H1 (cell line): ENCODE data around the gene STIM1. TPM values are rescaled to one million over a fixed set of nuclear protein-coding genes. Genes with fewer than 3 reads are reported as not detected.

Experiments used
- CTCF ChIA-PET: fragments of 300-600 bp; sonication (Branson Sonifier 250); formaldehyde crosslinking; loops from one replicate; lab custom pipeline; 2021; ENCODE audit not compliant: partially characterized antibody; lab: Charles Lee
- POLR2A ChIA-PET: fragments of 300-600 bp; sonication (Branson Sonifier 250); formaldehyde crosslinking; loops from one replicate; lab custom pipeline; 2021; ENCODE audit warnings: inconsistent platforms; ENCODE audit not compliant: partially characterized antibody; lab: Charles Lee
- DNase-seq, 2 experiments: peaks; one replicate each; pipeline versions ENCODE4 v3.0.0 to v3.0.0-alpha.2; 2010 to 2022; ENCODE audit warnings: low spot score in 2 of 2, low read depth in 1 of 2, mixed read lengths in 1 of 2
- FAIRE-seq: peaks from 2 replicates; lab custom pipeline; 2011; peaks lifted over from hg19 to GRCh38; lab: Jason Lieb, UNC
- H2AFZ ChIP-seq: 2 replicates; pipeline ENCODE4 v1.8.1; 2012; ENCODE audit warnings: low read length, inconsistent platforms
- H2AK5ac ChIP-seq: 2 replicates; pipeline ENCODE4 v1.6.1; 2013; ENCODE audit warnings: low read depth, low read length
- H2BK120ac ChIP-seq: replicated peaks from 2 replicates; pipeline ENCODE3; 2013; ENCODE audit warnings: low read depth, low read length, inconsistent platforms
- H2BK12ac ChIP-seq: 2 replicates; pipeline ENCODE4 v1.6.1; 2013; ENCODE audit warnings: low read depth, low read length
- H2BK15ac ChIP-seq: 2 replicates; pipeline ENCODE4 v1.6.1; 2013; ENCODE audit warnings: low read length
- H2BK20ac ChIP-seq: 2 replicates; pipeline ENCODE4 v1.6.1; 2013; ENCODE audit warnings: low read length
- H2BK5ac ChIP-seq: 2 replicates; pipeline ENCODE4 v1.6.1; 2013; ENCODE audit warnings: low read depth, low read length
- H3K14ac ChIP-seq: 2 replicates; pipeline ENCODE4 v1.6.1; 2013; ENCODE audit warnings: inconsistent platforms; ENCODE audit not compliant: insufficient read length
- H3K18ac ChIP-seq: 2 replicates; pipeline ENCODE4 v1.6.1; 2013; ENCODE audit warnings: low read length; ENCODE audit errors: extremely low read depth
- H3K23ac ChIP-seq: 2 replicates; pipeline ENCODE4 v1.6.1; 2013; ENCODE audit warnings: inconsistent platforms; ENCODE audit not compliant: insufficient read length
- H3K23me2 ChIP-seq: 2 replicates; pipeline ENCODE4 v1.6.1; 2013; ENCODE audit warnings: low read depth, low read length
- H3K27ac ChIP-seq: 2 replicates; pipeline ENCODE4 v1.6.1; 2011; ENCODE audit warnings: low read depth, low read length, inconsistent platforms
- H3K27me3 ChIP-seq, 4 experiments: replicated peaks in 1 of 4; 1 replicate in 1 of 4; 2 replicates in 3 of 4; pipeline versions ENCODE4 v1.6.1 to v1.8.1; 2011 to 2013; ENCODE audit warnings: low read length in 3 of 4, mild to moderate bottlenecking in 3 of 4, inconsistent platforms in 2 of 4, mixed read lengths in 2 of 4, moderate library complexity in 1 of 4; ENCODE audit not compliant: control insufficient read depth in 3 of 4, insufficient read depth in 3 of 4; ENCODE audit errors: extremely low read depth in 1 of 4
- H3K36me3 ChIP-seq, 4 experiments: 2 replicates each; pipeline versions ENCODE4 v1.6.1 to v1.8.1; 2011 to 2013; ENCODE audit warnings: mild to moderate bottlenecking in 4 of 4, low read length in 3 of 4, moderate library complexity in 2 of 4, control low read depth in 1 of 4, inconsistent platforms in 1 of 4; ENCODE audit not compliant: insufficient read depth in 4 of 4, control insufficient read depth in 2 of 4
- H3K4ac ChIP-seq: replicated peaks from 2 replicates; pipeline ENCODE3; 2013; ENCODE audit warnings: low read length, low read depth, mixed read lengths, inconsistent platforms; ENCODE audit not compliant: insufficient read length
- H3K4me1 ChIP-seq, 4 experiments: replicated peaks in 1 of 4; 1 replicate in 1 of 4; 2 replicates in 3 of 4; pipeline versions ENCODE4 v1.6.1 to v1.8.1; 2011 to 2013; ENCODE audit warnings: low read length in 3 of 4, inconsistent platforms in 2 of 4, mixed read lengths in 1 of 4; ENCODE audit not compliant: insufficient read depth in 4 of 4, control insufficient read depth in 3 of 4
- H3K4me2 ChIP-seq, 2 experiments: 2 replicates each; pipeline versions ENCODE4 v1.6.1 to v1.8.1; 2011 to 2013; ENCODE audit warnings: low read depth in 2 of 2, low read length in 2 of 2, control low read depth in 1 of 2, inconsistent platforms in 1 of 2, mild to moderate bottlenecking in 1 of 2; ENCODE audit not compliant: insufficient read depth in 1 of 2
- H3K4me3 ChIP-seq, 4 experiments: fragments of 200-600, 300-600 bp in 1 of 4; sonication (generic), shearing (Covaris generic), sonication (Bioruptor Twin) in 1 of 4; 2 replicates each; pipeline versions ENCODE4 v1.5.1 to v1.8.1; 2011 to 2016; ENCODE audit warnings: low read length in 4 of 4, low read depth in 3 of 4, control low read depth in 2 of 4, inconsistent platforms in 2 of 4, mild to moderate bottlenecking in 2 of 4, mixed read lengths in 1 of 4, moderate library complexity in 1 of 4; ENCODE audit not compliant: insufficient read depth in 2 of 4; ENCODE audit errors: extremely low read depth in 1 of 4
- H3K56ac ChIP-seq: replicated peaks from 2 replicates; pipeline ENCODE3; 2013; ENCODE audit warnings: low read depth, mild to moderate bottlenecking, mixed read lengths, low read length, inconsistent platforms; ENCODE audit not compliant: insufficient read length
- H3K79me1 ChIP-seq: 2 replicates; pipeline ENCODE4 v1.6.1; 2013; ENCODE audit warnings: low read depth, low read length, control low read depth
- H3K79me2 ChIP-seq, 2 experiments: 2 replicates each; pipeline versions ENCODE4 v1.6.1 to v1.8.1; 2012 to 2013; ENCODE audit warnings: low read length in 2 of 2, mild to moderate bottlenecking in 2 of 2, inconsistent platforms in 1 of 2; ENCODE audit not compliant: insufficient read depth in 2 of 2, control insufficient read depth in 1 of 2
- H3K9ac ChIP-seq, 4 experiments: replicated peaks in 1 of 4; 1 replicate in 1 of 4; 2 replicates in 3 of 4; pipeline versions ENCODE4 v1.6.1 to v1.8.1; 2011 to 2013; ENCODE audit warnings: low read depth in 3 of 4, low read length in 3 of 4, control low read depth in 2 of 4, mild to moderate bottlenecking in 2 of 4, moderate library complexity in 2 of 4, inconsistent platforms in 1 of 4; ENCODE audit errors: extremely low read depth in 1 of 4
- H3K9me3 ChIP-seq, 2 experiments: 2 replicates each; pipeline versions ENCODE4 v1.6.1 to v1.8.1; 2012 to 2013; ENCODE audit warnings: mild to moderate bottlenecking in 2 of 2, moderate library complexity in 2 of 2, control low read depth in 1 of 2, inconsistent platforms in 1 of 2, low read depth in 1 of 2, low read length in 1 of 2, mixed read lengths in 1 of 2; ENCODE audit not compliant: insufficient read depth in 2 of 2
- H4K20me1 ChIP-seq, 2 experiments: replicated peaks in 1 of 2; 2 replicates each; pipeline versions ENCODE3 to v1.8.1; 2011 to 2013; ENCODE audit warnings: inconsistent platforms in 2 of 2, low read length in 2 of 2, mild to moderate bottlenecking in 1 of 2; ENCODE audit not compliant: insufficient read depth in 2 of 2, control insufficient read depth in 1 of 2
- H4K5ac ChIP-seq: 2 replicates; pipeline ENCODE4 v1.6.1; 2013; ENCODE audit warnings: low read length, low read depth, mixed read lengths, inconsistent platforms; ENCODE audit not compliant: insufficient read length
- H4K8ac ChIP-seq: 2 replicates; pipeline ENCODE4 v1.8.0; 2013; ENCODE audit warnings: mild to moderate bottlenecking, moderate library complexity, low read length, inconsistent platforms; ENCODE audit not compliant: insufficient read depth; ENCODE audit errors: extremely low read depth
- H4K91ac ChIP-seq: replicated peaks from 2 replicates; pipeline ENCODE3; 2013; ENCODE audit warnings: low read length, mixed read lengths, inconsistent platforms; ENCODE audit not compliant: insufficient read length
- CEBPB ChIP-seq: IDR thresholded peaks from 2 replicates; pipeline ENCODE4 v1.6.1; 2012; ENCODE audit warnings: low read depth, low read length
- CREB1 ChIP-seq: IDR thresholded peaks from 2 replicates; pipeline ENCODE4 v1.6.1; 2012; ENCODE audit warnings: inconsistent platforms
- JUN ChIP-seq: IDR thresholded peaks from 2 replicates; pipeline ENCODE4 v1.6.1; 2011; ENCODE audit warnings: low read depth, mild to moderate bottlenecking, improper control_type of control experiment, low read length
- MAFK ChIP-seq: IDR thresholded peaks from 2 replicates; pipeline ENCODE4 v1.6.1; 2012; ENCODE audit warnings: low read depth, mild to moderate bottlenecking, improper control_type of control experiment, low read length
- NANOG ChIP-seq: IDR thresholded peaks from 2 replicates; pipeline ENCODE4 v1.6.1; 2011; ENCODE audit warnings: low read length, low read depth, mild to moderate bottlenecking, inconsistent platforms; ENCODE audit not compliant: insufficient read depth, poor library complexity, severe bottlenecking
- NRF1 ChIP-seq: IDR thresholded peaks from 2 replicates; pipeline ENCODE4 v1.6.1; 2011; ENCODE audit warnings: mild to moderate bottlenecking, low read depth, low read length, improper control_type of control experiment
- RXRA ChIP-seq: IDR thresholded peaks from 2 replicates; pipeline ENCODE4 v1.6.1; 2011; ENCODE audit warnings: low read depth, mild to moderate bottlenecking, low read length, moderate library complexity; ENCODE audit not compliant: insufficient read depth
- SP1 ChIP-seq: IDR thresholded peaks from 2 replicates; pipeline ENCODE4 v1.6.1; 2011; ENCODE audit warnings: low read depth, low read length
- SRF ChIP-seq: IDR thresholded peaks from 2 replicates; pipeline ENCODE4 v1.6.1; 2011; ENCODE audit warnings: mild to moderate bottlenecking, low read depth, low read length, moderate library complexity
- SUZ12 ChIP-seq: fragments of 200-600 bp; sonication (generic); IDR thresholded peaks from 2 replicates; pipeline ENCODE4 v1.6.1; 2012; ENCODE audit warnings: mild to moderate bottlenecking, inconsistent platforms, low read length, moderate library complexity, mixed read lengths
- WGBS, 2 experiments: shearing (Covaris generic) in 1 of 2; methylation state at CpG; one replicate each; pipeline versions ENCODE4 v1.1.6 to v1.1.7; 2013 to 2015; ENCODE audit warnings: low lambda C conversion rate in 2 of 2, mixed read lengths in 2 of 2, inconsistent platforms in 1 of 2, low coverage in 1 of 2, missing lambda C conversion rate in 1 of 2; ENCODE audit not compliant: insufficient replicate concordance in 2 of 2, insufficient coverage in 1 of 2, insufficient read length in 1 of 2; ENCODE audit errors: extremely low coverage in 1 of 2, missing lambda C conversion rate in 1 of 2; 5-methylcytosine and 5-hydroxymethylcytosine counted together
- polyA plus RNA-seq, 7 experiments: library from polyadenylated mRNA; depleted of rRNA in 3 of 7; stranded (reverse) in 5 of 7; unstranded in 2 of 7; fragments of >200 nt in 5 of 7; fragments of 200-250 nt in 2 of 7; gene quantifications; 1 replicate in 5 of 7; 2 replicates in 1 of 7; 4 replicates in 1 of 7; pipeline versions ENCODE4 v1.2.1 to v1.2.3, GENCODE V29; 2011 to 2013; ENCODE audit warnings: missing spikeins in 2 of 7, mixed read lengths in 2 of 7
- total RNA-seq: library from RNA; stranded (reverse); fragmentation: NEBNext Ultra II Directional; extraction: Animal tissue kit (Norgen Biotek cat#: 25700); gene quantifications from 2 replicates; pipeline ENCODE4 v1.2.1, GENCODE V29; 2021
- TF ChIP-seq, protein P1 (sequence below): IDR thresholded peaks from 2 replicates; pipeline ENCODE4 v1.6.1; 2012; ENCODE audit warnings: inconsistent platforms

STIM1 gene
- total and polyA plus RNA-seq, 2 of the 8 experiments (the other 6 are each of a cell fraction or from before 2014, with no cell fraction given) = 11.1 to 12.2 TPM

GRCh38 chr11:4074266-4074665 is 218.8 kb downstream of the STIM1 start:
- Histone ChIP-seq H3K27me3 (no peaks in the 10 kb centered on the region; a peak in 1 of 7 replicates), H3K4me3 (no peak overlapping the region), H3K23me2 (no peaks in the 10 kb centered on the region), H3K9ac (no peak overlapping the region), H2BK12ac (no peak overlapping the region), H3K18ac (no peak overlapping the region), H2AK5ac (no peak overlapping the region), H3K79me1 (no peaks in the 10 kb centered on the region), H4K5ac (no peak overlapping the region), H3K9me3 (no peaks in the 10 kb centered on the region), H3K23ac (no peak overlapping the region), H3K36me3 (no peaks in the 10 kb centered on the region), H4K91ac (no peak overlapping the region), H3K14ac (no peak overlapping the region), H4K8ac (no peak overlapping the region), H2BK20ac (no peak overlapping the region), H3K79me2 (no peaks in the 10 kb centered on the region), H3K4me2 (no peak overlapping the region), H3K4ac (no peak overlapping the region), H3K56ac (no peak overlapping the region), H2AFZ (no peak overlapping the region), H2BK15ac (no peak overlapping the region), H3K27ac (no peak overlapping the region), H4K20me1 (no peaks in the 10 kb centered on the region), H3K4me1 (no peaks in the 10 kb centered on the region), H2BK120ac (no peak overlapping the region), H2BK5ac (no peak overlapping the region)
- whole genome bisulfite sequencing, 2 experiments = 95% methylated on average over 7 of the region's 7 CpGs; no CpG with 5 or more reads in 1 of the 2 experiments
- no peak for FAIRE-seq
- no peak for DNase-seq
- no peak for TF ChIP-seq SRF
- TF ChIP-seq RXRA = no peak
- TF ChIP-seq, protein P1, sequence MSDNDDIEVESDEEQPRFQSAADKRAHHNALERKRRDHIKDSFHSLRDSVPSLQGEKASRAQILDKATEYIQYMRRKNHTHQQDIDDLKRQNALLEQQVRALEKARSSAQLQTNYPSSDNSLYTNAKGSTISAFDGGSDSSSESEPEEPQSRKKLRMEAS = no peak
- no peak for TF ChIP-seq CEBPB
- TF ChIP-seq JUN = no peak
- TF ChIP-seq CREB1 = no peak
- no peak for TF ChIP-seq MAFK
- no peak for TF ChIP-seq NANOG
- TF ChIP-seq SUZ12 = no peak
- TF ChIP-seq SP1 = no peak
- TF ChIP-seq NRF1 = no peak
- POLR2A ChIA-PET = interaction anchor here (1.2 to 1.4 kb wide), 2 partner anchors 225 to 267 kb away, joined by 3 to 4 read pairs; no protein-coding TSS in a partner anchor
- CTCF ChIA-PET = interaction anchor here (1.1 to 13.4 kb wide), 13 partner anchors 8 to 276 kb away, joined by 3 to 422 read pairs (median 23); partner anchors contain the start of genes PGAP2, RHOG and STIM1
